GM12872 (cell line): ENCODE results near the gene EPHB2.

Experiments
- TF ChIP-seq, protein P1 (sequence below): IDR thresholded peaks from 3 replicates; pipeline ENCODE4 v1.5.1; 2011; ENCODE audit warnings: low read depth, mild to moderate bottlenecking, low read length, moderate library complexity; ENCODE audit not compliant: insufficient read depth

The EPHB2 gene

DNA sequence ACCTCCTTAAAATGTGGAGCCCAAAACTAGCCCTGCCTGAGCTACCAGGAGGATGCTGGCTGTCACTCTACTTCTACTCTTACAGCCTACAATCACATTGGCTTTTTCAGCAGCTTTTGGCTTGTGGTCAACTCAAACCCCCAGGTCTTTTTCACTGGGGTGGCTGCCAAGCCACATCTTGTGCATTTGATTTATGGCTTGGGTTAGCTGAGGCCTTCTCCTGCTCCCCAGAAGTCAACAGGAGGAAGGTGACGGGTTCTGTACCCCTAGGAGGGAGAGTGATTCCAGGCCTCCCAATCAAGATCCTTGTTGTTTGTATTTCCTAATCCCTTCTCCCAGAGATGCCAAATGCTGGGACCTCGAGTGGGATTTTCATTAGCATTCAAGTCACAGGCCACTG is 137.8 kb downstream of the EPHB2 start:
- TF ChIP-seq, protein P1, sequence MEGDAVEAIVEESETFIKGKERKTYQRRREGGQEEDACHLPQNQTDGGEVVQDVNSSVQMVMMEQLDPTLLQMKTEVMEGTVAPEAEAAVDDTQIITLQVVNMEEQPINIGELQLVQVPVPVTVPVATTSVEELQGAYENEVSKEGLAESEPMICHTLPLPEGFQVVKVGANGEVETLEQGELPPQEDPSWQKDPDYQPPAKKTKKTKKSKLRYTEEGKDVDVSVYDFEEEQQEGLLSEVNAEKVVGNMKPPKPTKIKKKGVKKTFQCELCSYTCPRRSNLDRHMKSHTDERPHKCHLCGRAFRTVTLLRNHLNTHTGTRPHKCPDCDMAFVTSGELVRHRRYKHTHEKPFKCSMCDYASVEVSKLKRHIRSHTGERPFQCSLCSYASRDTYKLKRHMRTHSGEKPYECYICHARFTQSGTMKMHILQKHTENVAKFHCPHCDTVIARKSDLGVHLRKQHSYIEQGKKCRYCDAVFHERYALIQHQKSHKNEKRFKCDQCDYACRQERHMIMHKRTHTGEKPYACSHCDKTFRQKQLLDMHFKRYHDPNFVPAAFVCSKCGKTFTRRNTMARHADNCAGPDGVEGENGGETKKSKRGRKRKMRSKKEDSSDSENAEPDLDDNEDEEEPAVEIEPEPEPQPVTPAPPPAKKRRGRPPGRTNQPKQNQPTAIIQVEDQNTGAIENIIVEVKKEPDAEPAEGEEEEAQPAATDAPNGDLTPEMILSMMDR, result no peak

DNA sequence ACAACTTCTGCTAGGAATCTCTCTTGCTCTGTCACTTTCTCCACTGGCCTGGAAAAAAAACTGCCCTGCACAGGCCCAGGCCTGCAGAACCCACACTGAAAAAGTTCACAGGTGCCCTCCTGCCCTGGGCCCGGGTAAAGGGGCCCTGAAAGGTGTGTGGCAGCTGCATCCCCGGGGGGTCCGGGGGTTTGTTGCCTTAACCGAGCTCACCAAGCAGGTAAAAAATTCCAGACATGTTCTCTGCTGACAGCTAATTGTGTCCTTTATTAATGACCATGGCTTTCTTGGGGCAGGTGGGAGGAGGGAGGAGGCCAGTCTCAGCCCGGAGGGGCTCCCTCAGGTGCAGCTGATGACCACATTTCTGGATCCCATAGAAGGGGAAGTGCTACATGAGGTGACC is 139.1 kb downstream of the EPHB2 start:
- TF ChIP-seq, protein P1, result no peak

DNA sequence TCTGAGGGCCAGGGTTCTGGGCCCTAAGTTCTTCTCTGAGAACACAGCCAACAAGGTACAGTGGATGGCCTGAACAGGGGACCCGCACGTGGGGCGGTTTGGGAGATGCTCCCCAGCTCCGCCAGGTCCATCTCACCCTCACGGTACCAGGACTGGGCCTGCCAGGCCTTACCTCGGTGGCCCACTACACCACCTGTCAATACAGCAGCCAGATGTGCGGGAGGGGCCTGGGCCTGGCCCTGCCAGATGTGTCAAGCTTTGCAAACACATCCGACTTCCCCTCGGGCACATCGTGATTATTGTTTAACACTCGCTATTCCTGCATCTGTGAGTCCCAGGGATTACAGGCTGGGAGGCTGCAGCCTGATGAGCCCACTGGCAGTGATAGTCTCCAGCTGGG is 139.6 kb downstream of the EPHB2 start:
- TF ChIP-seq, protein P1, result no peak

DNA sequence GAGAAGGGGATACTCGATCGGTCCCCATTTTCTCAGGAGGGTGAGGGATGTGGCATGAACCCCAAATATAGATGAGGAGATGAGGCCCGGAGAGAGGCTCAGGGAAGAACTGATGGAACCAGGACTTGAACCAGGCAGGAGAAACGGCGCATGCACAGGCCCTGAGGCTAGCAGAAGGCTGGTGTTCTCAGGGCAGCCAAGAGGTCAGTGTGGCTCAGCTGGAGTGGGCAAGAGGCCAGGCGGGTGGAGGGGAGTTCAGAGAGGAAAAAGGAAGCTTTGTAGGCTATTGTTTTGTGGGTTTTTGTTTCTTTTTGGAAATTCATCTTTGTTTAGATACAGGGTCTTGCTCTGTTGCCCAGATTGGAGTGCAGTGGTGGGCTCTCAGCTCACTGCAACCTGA is 140.0 kb downstream of the EPHB2 start:
- TF ChIP-seq, protein P1, result no peak

DNA sequence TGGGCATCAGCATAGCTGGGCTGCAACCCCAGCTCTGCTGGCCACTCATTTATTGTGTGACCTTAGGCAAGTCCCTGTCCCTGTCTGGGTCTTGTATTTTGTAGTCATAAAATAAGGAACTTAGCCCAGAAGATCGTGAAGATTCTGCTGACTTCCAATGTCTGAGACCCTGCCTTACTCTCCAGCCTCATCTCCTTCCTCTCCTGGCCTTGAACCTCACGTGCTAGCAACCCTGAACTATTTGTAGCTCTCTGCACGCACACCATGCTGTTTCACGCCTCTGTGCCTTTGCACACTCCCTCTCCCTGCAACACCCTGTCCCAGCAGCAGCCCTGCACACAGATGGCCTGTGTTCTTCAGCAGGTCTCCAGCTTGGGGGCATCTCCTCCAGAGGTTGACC is 140.9 kb downstream of the EPHB2 start:
- TF ChIP-seq, protein P1, result no peak

DNA sequence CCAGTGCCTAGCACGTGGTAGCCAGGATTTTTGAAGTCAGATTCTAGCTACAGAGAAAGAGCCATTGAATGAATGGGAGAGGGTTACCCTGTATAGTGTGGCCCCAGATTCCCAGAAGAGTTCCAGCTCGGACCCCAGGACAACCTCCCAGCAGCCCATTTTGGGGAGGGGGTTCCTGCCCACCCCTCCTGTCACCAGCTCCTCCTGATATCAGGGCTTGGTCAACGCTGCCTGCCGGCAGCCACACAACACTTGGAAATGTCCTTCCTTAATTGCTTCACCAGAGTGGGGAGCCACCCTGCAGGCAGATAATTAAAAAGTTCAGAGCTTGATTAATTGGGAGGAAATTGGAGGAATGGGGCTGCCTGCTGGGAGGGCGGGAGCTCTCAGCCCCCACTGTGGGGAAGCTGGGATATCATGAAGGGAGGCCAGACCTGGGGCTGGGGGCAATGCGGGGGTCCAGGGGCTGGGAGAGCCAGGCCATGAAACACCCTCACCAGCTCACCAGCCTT is 141.6 kb downstream of the EPHB2 start:
- TF ChIP-seq, protein P1, result no peak

DNA sequence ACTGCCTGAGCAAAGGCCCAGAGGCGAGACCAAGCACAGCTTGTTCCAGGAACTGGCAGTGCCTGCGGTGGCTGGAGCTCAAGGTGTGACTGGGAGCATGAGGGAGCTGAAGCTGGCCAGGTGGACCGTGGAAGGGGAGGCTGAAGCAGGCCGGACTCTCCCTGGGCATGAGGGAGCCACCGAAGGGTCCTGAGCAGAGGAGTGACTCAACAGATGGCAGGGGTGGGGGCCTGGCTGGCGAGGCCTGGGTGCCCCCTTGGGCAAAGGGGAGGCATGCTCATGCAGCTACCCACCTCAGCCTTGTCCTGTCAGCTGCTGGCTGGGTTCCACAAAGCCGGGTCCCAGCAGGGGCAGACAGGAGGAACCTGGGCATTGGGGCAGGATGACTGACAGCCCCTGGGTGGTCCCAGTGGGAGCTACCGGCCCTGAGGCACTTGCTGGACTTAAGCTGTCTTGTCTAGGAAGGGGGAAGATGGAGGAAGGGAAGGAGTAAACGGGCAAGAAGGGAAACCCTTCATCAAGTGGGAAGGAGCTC is 143.1 kb downstream of the EPHB2 start:
- TF ChIP-seq, protein P1, result no peak
